H1 (cell line): ENCODE results near the gene MCOLN3. TPM values are rescaled to one million over a fixed set of nuclear protein-coding genes. Genes with fewer than 3 reads are reported as not detected.

Source experiments
- CTCF ChIA-PET: fragments of 300-600 bp; sonication (Branson Sonifier 250); formaldehyde crosslinking; loops from one replicate; lab custom pipeline; 2021; ENCODE audit not compliant: partially characterized antibody; lab: Charles Lee
- POLR2A ChIA-PET: fragments of 300-600 bp; sonication (Branson Sonifier 250); formaldehyde crosslinking; loops from one replicate; lab custom pipeline; 2021; ENCODE audit warnings: inconsistent platforms; ENCODE audit not compliant: partially characterized antibody; lab: Charles Lee
- DNase-seq, 2 experiments: peaks; one replicate each; pipeline versions ENCODE4 v3.0.0 to v3.0.0-alpha.2; 2010 to 2022; ENCODE audit warnings: low spot score in 2 of 2, low read depth in 1 of 2, mixed read lengths in 1 of 2
- FAIRE-seq: peaks from 2 replicates; lab custom pipeline; 2011; peaks lifted over from hg19 to GRCh38; lab: Jason Lieb, UNC
- H2AFZ ChIP-seq: 2 replicates; pipeline ENCODE4 v1.8.1; 2012; ENCODE audit warnings: low read length, inconsistent platforms
- H2AK5ac ChIP-seq: 2 replicates; pipeline ENCODE4 v1.6.1; 2013; ENCODE audit warnings: low read depth, low read length
- H2BK120ac ChIP-seq: replicated peaks from 2 replicates; pipeline ENCODE3; 2013; ENCODE audit warnings: low read depth, low read length, inconsistent platforms
- H2BK12ac ChIP-seq: 2 replicates; pipeline ENCODE4 v1.6.1; 2013; ENCODE audit warnings: low read depth, low read length
- H2BK15ac ChIP-seq: 2 replicates; pipeline ENCODE4 v1.6.1; 2013; ENCODE audit warnings: low read length
- H2BK20ac ChIP-seq: 2 replicates; pipeline ENCODE4 v1.6.1; 2013; ENCODE audit warnings: low read length
- H2BK5ac ChIP-seq: 2 replicates; pipeline ENCODE4 v1.6.1; 2013; ENCODE audit warnings: low read depth, low read length
- H3K14ac ChIP-seq: 2 replicates; pipeline ENCODE4 v1.6.1; 2013; ENCODE audit warnings: inconsistent platforms; ENCODE audit not compliant: insufficient read length
- H3K18ac ChIP-seq: 2 replicates; pipeline ENCODE4 v1.6.1; 2013; ENCODE audit warnings: low read length; ENCODE audit errors: extremely low read depth
- H3K23ac ChIP-seq: 2 replicates; pipeline ENCODE4 v1.6.1; 2013; ENCODE audit warnings: inconsistent platforms; ENCODE audit not compliant: insufficient read length
- H3K23me2 ChIP-seq: 2 replicates; pipeline ENCODE4 v1.6.1; 2013; ENCODE audit warnings: low read depth, low read length
- H3K27ac ChIP-seq: 2 replicates; pipeline ENCODE4 v1.6.1; 2011; ENCODE audit warnings: low read depth, low read length, inconsistent platforms
- H3K27me3 ChIP-seq, 4 experiments: replicated peaks in 1 of 4; 1 replicate in 1 of 4; 2 replicates in 3 of 4; pipeline versions ENCODE4 v1.6.1 to v1.8.1; 2011 to 2013; ENCODE audit warnings: low read length in 3 of 4, mild to moderate bottlenecking in 3 of 4, inconsistent platforms in 2 of 4, mixed read lengths in 2 of 4, moderate library complexity in 1 of 4; ENCODE audit not compliant: control insufficient read depth in 3 of 4, insufficient read depth in 3 of 4; ENCODE audit errors: extremely low read depth in 1 of 4
- H3K36me3 ChIP-seq, 4 experiments: 2 replicates each; pipeline versions ENCODE4 v1.6.1 to v1.8.1; 2011 to 2013; ENCODE audit warnings: mild to moderate bottlenecking in 4 of 4, low read length in 3 of 4, moderate library complexity in 2 of 4, control low read depth in 1 of 4, inconsistent platforms in 1 of 4; ENCODE audit not compliant: insufficient read depth in 4 of 4, control insufficient read depth in 2 of 4
- H3K4ac ChIP-seq: replicated peaks from 2 replicates; pipeline ENCODE3; 2013; ENCODE audit warnings: low read length, low read depth, mixed read lengths, inconsistent platforms; ENCODE audit not compliant: insufficient read length
- H3K4me1 ChIP-seq, 4 experiments: replicated peaks in 1 of 4; 1 replicate in 1 of 4; 2 replicates in 3 of 4; pipeline versions ENCODE4 v1.6.1 to v1.8.1; 2011 to 2013; ENCODE audit warnings: low read length in 3 of 4, inconsistent platforms in 2 of 4, mixed read lengths in 1 of 4; ENCODE audit not compliant: insufficient read depth in 4 of 4, control insufficient read depth in 3 of 4
- H3K4me2 ChIP-seq, 2 experiments: 2 replicates each; pipeline versions ENCODE4 v1.6.1 to v1.8.1; 2011 to 2013; ENCODE audit warnings: low read depth in 2 of 2, low read length in 2 of 2, control low read depth in 1 of 2, inconsistent platforms in 1 of 2, mild to moderate bottlenecking in 1 of 2; ENCODE audit not compliant: insufficient read depth in 1 of 2
- H3K4me3 ChIP-seq, 4 experiments: fragments of 200-600, 300-600 bp in 1 of 4; sonication (generic), shearing (Covaris generic), sonication (Bioruptor Twin) in 1 of 4; 2 replicates each; pipeline versions ENCODE4 v1.5.1 to v1.8.1; 2011 to 2016; ENCODE audit warnings: low read length in 4 of 4, low read depth in 3 of 4, control low read depth in 2 of 4, inconsistent platforms in 2 of 4, mild to moderate bottlenecking in 2 of 4, mixed read lengths in 1 of 4, moderate library complexity in 1 of 4; ENCODE audit not compliant: insufficient read depth in 2 of 4; ENCODE audit errors: extremely low read depth in 1 of 4
- H3K56ac ChIP-seq: replicated peaks from 2 replicates; pipeline ENCODE3; 2013; ENCODE audit warnings: low read depth, mild to moderate bottlenecking, mixed read lengths, low read length, inconsistent platforms; ENCODE audit not compliant: insufficient read length
- H3K79me1 ChIP-seq: 2 replicates; pipeline ENCODE4 v1.6.1; 2013; ENCODE audit warnings: low read depth, low read length, control low read depth
- H3K79me2 ChIP-seq, 2 experiments: 2 replicates each; pipeline versions ENCODE4 v1.6.1 to v1.8.1; 2012 to 2013; ENCODE audit warnings: low read length in 2 of 2, mild to moderate bottlenecking in 2 of 2, inconsistent platforms in 1 of 2; ENCODE audit not compliant: insufficient read depth in 2 of 2, control insufficient read depth in 1 of 2
- H3K9ac ChIP-seq, 4 experiments: replicated peaks in 1 of 4; 1 replicate in 1 of 4; 2 replicates in 3 of 4; pipeline versions ENCODE4 v1.6.1 to v1.8.1; 2011 to 2013; ENCODE audit warnings: low read depth in 3 of 4, low read length in 3 of 4, control low read depth in 2 of 4, mild to moderate bottlenecking in 2 of 4, moderate library complexity in 2 of 4, inconsistent platforms in 1 of 4; ENCODE audit errors: extremely low read depth in 1 of 4
- H3K9me3 ChIP-seq, 2 experiments: 2 replicates each; pipeline versions ENCODE4 v1.6.1 to v1.8.1; 2012 to 2013; ENCODE audit warnings: mild to moderate bottlenecking in 2 of 2, moderate library complexity in 2 of 2, control low read depth in 1 of 2, inconsistent platforms in 1 of 2, low read depth in 1 of 2, low read length in 1 of 2, mixed read lengths in 1 of 2; ENCODE audit not compliant: insufficient read depth in 2 of 2
- H4K20me1 ChIP-seq, 2 experiments: replicated peaks in 1 of 2; 2 replicates each; pipeline versions ENCODE3 to v1.8.1; 2011 to 2013; ENCODE audit warnings: inconsistent platforms in 2 of 2, low read length in 2 of 2, mild to moderate bottlenecking in 1 of 2; ENCODE audit not compliant: insufficient read depth in 2 of 2, control insufficient read depth in 1 of 2
- H4K5ac ChIP-seq: 2 replicates; pipeline ENCODE4 v1.6.1; 2013; ENCODE audit warnings: low read length, low read depth, mixed read lengths, inconsistent platforms; ENCODE audit not compliant: insufficient read length
- H4K8ac ChIP-seq: 2 replicates; pipeline ENCODE4 v1.8.0; 2013; ENCODE audit warnings: mild to moderate bottlenecking, moderate library complexity, low read length, inconsistent platforms; ENCODE audit not compliant: insufficient read depth; ENCODE audit errors: extremely low read depth
- H4K91ac ChIP-seq: replicated peaks from 2 replicates; pipeline ENCODE3; 2013; ENCODE audit warnings: low read length, mixed read lengths, inconsistent platforms; ENCODE audit not compliant: insufficient read length
- BCL11A ChIP-seq, 2 experiments: IDR thresholded peaks; one replicate each; pipeline ENCODE4 v1.6.1; 2011; ENCODE audit warnings: low read depth in 2 of 2, low read length in 2 of 2, mild to moderate bottlenecking in 2 of 2
- E2F6 ChIP-seq: IDR thresholded peaks from 2 replicates; pipeline ENCODE4 v1.6.1; 2012; ENCODE audit warnings: inconsistent platforms
- KDM4A ChIP-seq: IDR thresholded peaks from one replicate; pipeline ENCODE4 v1.7.1; 2012; ENCODE audit warnings: low read depth, mild to moderate bottlenecking, moderate library complexity, low read length, inconsistent platforms; ENCODE audit not compliant: severe bottlenecking
- RBBP5 ChIP-seq: IDR thresholded peaks from 2 replicates; pipeline ENCODE4 v1.7.1; 2012; ENCODE audit warnings: low read depth, mild to moderate bottlenecking, inconsistent platforms, low read length, moderate library complexity, borderline replicate concordance
- TAF1 ChIP-seq: IDR thresholded peaks from 2 replicates; pipeline ENCODE4 v1.6.1; 2011; ENCODE audit warnings: mild to moderate bottlenecking, low read depth, low read length
- TBP ChIP-seq: IDR thresholded peaks from 2 replicates; pipeline ENCODE4 v1.6.1; 2011; ENCODE audit warnings: low read depth, low read length, improper control_type of control experiment
- ZNF274 ChIP-seq: IDR thresholded peaks from 2 replicates; pipeline ENCODE4 v1.7.0; 2012; ENCODE audit warnings: low read length, borderline replicate concordance; ENCODE audit errors: extremely low read depth
- WGBS, 2 experiments: shearing (Covaris generic) in 1 of 2; methylation state at CpG; one replicate each; pipeline versions ENCODE4 v1.1.6 to v1.1.7; 2013 to 2015; ENCODE audit warnings: low lambda C conversion rate in 2 of 2, mixed read lengths in 2 of 2, inconsistent platforms in 1 of 2, low coverage in 1 of 2, missing lambda C conversion rate in 1 of 2; ENCODE audit not compliant: insufficient replicate concordance in 2 of 2, insufficient coverage in 1 of 2, insufficient read length in 1 of 2; ENCODE audit errors: extremely low coverage in 1 of 2, missing lambda C conversion rate in 1 of 2; 5-methylcytosine and 5-hydroxymethylcytosine counted together
- polyA plus RNA-seq, 7 experiments: library from polyadenylated mRNA; depleted of rRNA in 3 of 7; stranded (reverse) in 5 of 7; unstranded in 2 of 7; fragments of >200 nt in 5 of 7; fragments of 200-250 nt in 2 of 7; gene quantifications; 1 replicate in 5 of 7; 2 replicates in 1 of 7; 4 replicates in 1 of 7; pipeline versions ENCODE4 v1.2.1 to v1.2.3, GENCODE V29; 2011 to 2013; ENCODE audit warnings: missing spikeins in 2 of 7, mixed read lengths in 2 of 7
- total RNA-seq: library from RNA; stranded (reverse); fragmentation: NEBNext Ultra II Directional; extraction: Animal tissue kit (Norgen Biotek cat#: 25700); gene quantifications from 2 replicates; pipeline ENCODE4 v1.2.1, GENCODE V29; 2021
- TF ChIP-seq, protein P1 (sequence below): IDR thresholded peaks from 2 replicates; pipeline ENCODE4 v1.6.1; 2012; ENCODE audit warnings: inconsistent platforms

MCOLN3 gene
- total and polyA plus RNA-seq, 2 of the 8 experiments (the other 6 are each of a cell fraction or from before 2014, with no cell fraction given) = 3.8 to 4.9 TPM

DNA sequence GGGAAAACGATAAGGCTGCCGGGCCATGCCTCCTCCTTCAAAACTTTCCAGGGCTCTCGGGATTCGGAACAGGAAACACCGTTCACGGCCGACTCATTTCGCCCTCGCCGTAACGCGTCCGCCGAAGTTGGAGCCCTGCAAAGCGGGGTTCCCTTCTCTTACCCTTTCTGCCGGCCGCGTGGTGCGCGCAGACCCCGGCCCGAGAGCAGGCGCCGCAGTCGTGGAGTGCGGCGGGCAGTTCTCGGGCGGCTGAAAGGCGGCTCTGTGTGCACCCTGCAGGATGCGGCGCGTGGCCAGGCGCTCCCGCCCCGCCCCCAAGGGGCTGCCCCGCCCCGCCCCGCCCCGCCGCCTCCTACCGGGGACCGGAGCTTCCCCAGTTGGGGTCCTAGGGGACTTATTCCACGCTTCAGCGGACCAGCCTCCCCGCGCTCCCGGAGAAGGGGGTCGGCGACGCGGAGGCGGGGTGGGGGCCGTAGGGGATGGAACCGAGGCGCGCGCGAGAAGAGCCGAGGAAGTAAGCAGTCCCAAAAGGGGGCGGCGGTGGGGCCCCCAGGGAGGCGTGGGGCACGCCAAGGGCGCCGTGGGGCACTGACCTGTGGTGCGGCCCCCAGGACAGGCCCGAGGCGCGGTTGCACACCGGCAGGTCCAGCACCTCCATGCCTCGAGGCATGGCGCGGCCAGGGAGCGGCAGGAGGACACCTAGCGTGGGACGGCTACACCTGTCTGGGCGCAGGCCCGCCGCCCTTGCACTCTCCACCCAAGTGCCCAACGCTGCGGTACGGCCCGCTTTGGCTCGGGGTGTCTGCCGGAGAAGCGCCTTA, 51.2 kb downstream of the MCOLN3 start, which contains the start of gene MCOLN2:
TSS of gene MCOLN2 (minus strand) at position 268 of the 821 bp plus-strand sequence. CDS start at position 27, 241 bp downstream.
- CTCF ChIA-PET = interaction anchor here (1.0 to 2.1 kb wide), 2 partner anchors 43 to 52 kb away, joined by 4 to 8 read pairs; no protein-coding TSS in a partner anchor
- Histone ChIP-seq H3K79me1 (no peaks in the 10 kb centered on the region), H2BK15ac (peak within 1 kb of the TSS; percentile 90; the same call in 1 of the 2 replicates), H4K20me1 (peaks cover 0 to 3% of the 10 kb centered on the region in 2 experiments), H2AK5ac (no peak within 1 kb of the TSS), H3K36me3 (no peaks in the 10 kb centered on the region), H3K56ac (no peak within 1 kb of the TSS), H3K18ac (peak within 1 kb of the TSS; percentile 14; the same call in 1 of the 2 replicates), H4K8ac (peak within 1 kb of the TSS; percentile 4; the same call in 1 of the 2 replicates), H3K9ac (peak within 1 kb of the TSS in 3 of 4 experiments; percentile 44 to 58 (median 56); a peak in 6 of 7 replicates), H2BK12ac (no peak within 1 kb of the TSS), H3K23me2 (peaks cover 12% of the 10 kb centered on the region), H2BK120ac (no peak within 1 kb of the TSS), H3K4me3 (peak within 1 kb of the TSS; percentile 50 to 64 (median 58)), H2BK5ac (no peak within 1 kb of the TSS; the same call in 1 of the 2 replicates), H3K14ac (no peak within 1 kb of the TSS), H3K27ac (no peak within 1 kb of the TSS), H4K5ac (peak within 1 kb of the TSS; percentile 18), H3K4ac (no peak within 1 kb of the TSS), H2AFZ (peak within 1 kb of the TSS; percentile 86), H3K4me2 (peak within 1 kb of the TSS; percentile 73 to 84), H3K79me2 (no peaks in the 10 kb centered on the region), H3K9me3 (no peaks in the 10 kb centered on the region), H2BK20ac (no peak within 1 kb of the TSS), H4K91ac (no peak within 1 kb of the TSS), H3K4me1 (peaks cover 0 to 2% (median 0%) of the 10 kb centered on the region in 4 experiments; a peak in 2 of 7 replicates), H3K27me3 (peaks cover 19 to 43% (median 32%) of the 10 kb centered on the region in 4 experiments), H3K23ac (no peak within 1 kb of the TSS)
- no peak for FAIRE-seq
- peak in 1 of 2 experiments; percentile 77 for DNase-seq
- WGBS, 2 experiments = 4% methylated on average over 30 of the region's 87 CpGs; no CpG with 5 or more reads in 1 of the 2 experiments
- POLR2A ChIA-PET = interaction anchor here (1.1 kb wide), 1 partner anchor 293 kb away, joined by 3 read pairs; no protein-coding TSS in a partner anchor
- TF ChIP-seq ZNF274 (no peak), TAF1 (peak; percentile 76), TBP (peak; percentile 53; the same call in 1 of the 2 replicates), RBBP5 (0 out of 2 replicates have a peak, but pooled peaks have one; percentile 25), E2F6 (peak; percentile 71), KDM4A (peak; percentile 83), BCL11A (IDR thresholded peaks at IDR 0.05; ENCODE audit: low read depth in 2 of 2, low read length in 2 of 2) (no peak)
- TF ChIP-seq, protein P1, sequence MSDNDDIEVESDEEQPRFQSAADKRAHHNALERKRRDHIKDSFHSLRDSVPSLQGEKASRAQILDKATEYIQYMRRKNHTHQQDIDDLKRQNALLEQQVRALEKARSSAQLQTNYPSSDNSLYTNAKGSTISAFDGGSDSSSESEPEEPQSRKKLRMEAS = peak; percentile 79
